H1 (cell line): Measurements from ENCODE around the gene KCNE4. TPM values are rescaled to one million over a fixed set of nuclear protein-coding genes. Genes with fewer than 3 reads are reported as not detected.

Source experiments
- CTCF ChIA-PET: fragments of 300-600 bp; sonication (Branson Sonifier 250); formaldehyde crosslinking; loops from one replicate; lab custom pipeline; 2021; ENCODE audit not compliant: partially characterized antibody; lab: Charles Lee
- POLR2A ChIA-PET: fragments of 300-600 bp; sonication (Branson Sonifier 250); formaldehyde crosslinking; loops from one replicate; lab custom pipeline; 2021; ENCODE audit warnings: inconsistent platforms; ENCODE audit not compliant: partially characterized antibody; lab: Charles Lee
- DNase-seq, 2 experiments: peaks; one replicate each; pipeline versions ENCODE4 v3.0.0 to v3.0.0-alpha.2; 2010 to 2022; ENCODE audit warnings: low spot score in 2 of 2, low read depth in 1 of 2, mixed read lengths in 1 of 2
- FAIRE-seq: peaks from 2 replicates; lab custom pipeline; 2011; peaks lifted over from hg19 to GRCh38; lab: Jason Lieb, UNC
- H2AFZ ChIP-seq: 2 replicates; pipeline ENCODE4 v1.8.1; 2012; ENCODE audit warnings: low read length, inconsistent platforms
- H2AK5ac ChIP-seq: 2 replicates; pipeline ENCODE4 v1.6.1; 2013; ENCODE audit warnings: low read depth, low read length
- H2BK120ac ChIP-seq: replicated peaks from 2 replicates; pipeline ENCODE3; 2013; ENCODE audit warnings: low read depth, low read length, inconsistent platforms
- H2BK12ac ChIP-seq: 2 replicates; pipeline ENCODE4 v1.6.1; 2013; ENCODE audit warnings: low read depth, low read length
- H2BK15ac ChIP-seq: 2 replicates; pipeline ENCODE4 v1.6.1; 2013; ENCODE audit warnings: low read length
- H2BK20ac ChIP-seq: 2 replicates; pipeline ENCODE4 v1.6.1; 2013; ENCODE audit warnings: low read length
- H2BK5ac ChIP-seq: 2 replicates; pipeline ENCODE4 v1.6.1; 2013; ENCODE audit warnings: low read depth, low read length
- H3K14ac ChIP-seq: 2 replicates; pipeline ENCODE4 v1.6.1; 2013; ENCODE audit warnings: inconsistent platforms; ENCODE audit not compliant: insufficient read length
- H3K18ac ChIP-seq: 2 replicates; pipeline ENCODE4 v1.6.1; 2013; ENCODE audit warnings: low read length; ENCODE audit errors: extremely low read depth
- H3K23ac ChIP-seq: 2 replicates; pipeline ENCODE4 v1.6.1; 2013; ENCODE audit warnings: inconsistent platforms; ENCODE audit not compliant: insufficient read length
- H3K23me2 ChIP-seq: 2 replicates; pipeline ENCODE4 v1.6.1; 2013; ENCODE audit warnings: low read depth, low read length
- H3K27ac ChIP-seq: 2 replicates; pipeline ENCODE4 v1.6.1; 2011; ENCODE audit warnings: low read depth, low read length, inconsistent platforms
- H3K27me3 ChIP-seq, 4 experiments: replicated peaks in 1 of 4; 1 replicate in 1 of 4; 2 replicates in 3 of 4; pipeline versions ENCODE4 v1.6.1 to v1.8.1; 2011 to 2013; ENCODE audit warnings: low read length in 3 of 4, mild to moderate bottlenecking in 3 of 4, inconsistent platforms in 2 of 4, mixed read lengths in 2 of 4, moderate library complexity in 1 of 4; ENCODE audit not compliant: control insufficient read depth in 3 of 4, insufficient read depth in 3 of 4; ENCODE audit errors: extremely low read depth in 1 of 4
- H3K36me3 ChIP-seq, 4 experiments: 2 replicates each; pipeline versions ENCODE4 v1.6.1 to v1.8.1; 2011 to 2013; ENCODE audit warnings: mild to moderate bottlenecking in 4 of 4, low read length in 3 of 4, moderate library complexity in 2 of 4, control low read depth in 1 of 4, inconsistent platforms in 1 of 4; ENCODE audit not compliant: insufficient read depth in 4 of 4, control insufficient read depth in 2 of 4
- H3K4ac ChIP-seq: replicated peaks from 2 replicates; pipeline ENCODE3; 2013; ENCODE audit warnings: low read length, low read depth, mixed read lengths, inconsistent platforms; ENCODE audit not compliant: insufficient read length
- H3K4me1 ChIP-seq, 4 experiments: replicated peaks in 1 of 4; 1 replicate in 1 of 4; 2 replicates in 3 of 4; pipeline versions ENCODE4 v1.6.1 to v1.8.1; 2011 to 2013; ENCODE audit warnings: low read length in 3 of 4, inconsistent platforms in 2 of 4, mixed read lengths in 1 of 4; ENCODE audit not compliant: insufficient read depth in 4 of 4, control insufficient read depth in 3 of 4
- H3K4me2 ChIP-seq, 2 experiments: 2 replicates each; pipeline versions ENCODE4 v1.6.1 to v1.8.1; 2011 to 2013; ENCODE audit warnings: low read depth in 2 of 2, low read length in 2 of 2, control low read depth in 1 of 2, inconsistent platforms in 1 of 2, mild to moderate bottlenecking in 1 of 2; ENCODE audit not compliant: insufficient read depth in 1 of 2
- H3K4me3 ChIP-seq, 4 experiments: fragments of 200-600, 300-600 bp in 1 of 4; sonication (generic), shearing (Covaris generic), sonication (Bioruptor Twin) in 1 of 4; 2 replicates each; pipeline versions ENCODE4 v1.5.1 to v1.8.1; 2011 to 2016; ENCODE audit warnings: low read length in 4 of 4, low read depth in 3 of 4, control low read depth in 2 of 4, inconsistent platforms in 2 of 4, mild to moderate bottlenecking in 2 of 4, mixed read lengths in 1 of 4, moderate library complexity in 1 of 4; ENCODE audit not compliant: insufficient read depth in 2 of 4; ENCODE audit errors: extremely low read depth in 1 of 4
- H3K56ac ChIP-seq: replicated peaks from 2 replicates; pipeline ENCODE3; 2013; ENCODE audit warnings: low read depth, mild to moderate bottlenecking, mixed read lengths, low read length, inconsistent platforms; ENCODE audit not compliant: insufficient read length
- H3K79me1 ChIP-seq: 2 replicates; pipeline ENCODE4 v1.6.1; 2013; ENCODE audit warnings: low read depth, low read length, control low read depth
- H3K79me2 ChIP-seq, 2 experiments: 2 replicates each; pipeline versions ENCODE4 v1.6.1 to v1.8.1; 2012 to 2013; ENCODE audit warnings: low read length in 2 of 2, mild to moderate bottlenecking in 2 of 2, inconsistent platforms in 1 of 2; ENCODE audit not compliant: insufficient read depth in 2 of 2, control insufficient read depth in 1 of 2
- H3K9ac ChIP-seq, 4 experiments: replicated peaks in 1 of 4; 1 replicate in 1 of 4; 2 replicates in 3 of 4; pipeline versions ENCODE4 v1.6.1 to v1.8.1; 2011 to 2013; ENCODE audit warnings: low read depth in 3 of 4, low read length in 3 of 4, control low read depth in 2 of 4, mild to moderate bottlenecking in 2 of 4, moderate library complexity in 2 of 4, inconsistent platforms in 1 of 4; ENCODE audit errors: extremely low read depth in 1 of 4
- H3K9me3 ChIP-seq, 2 experiments: 2 replicates each; pipeline versions ENCODE4 v1.6.1 to v1.8.1; 2012 to 2013; ENCODE audit warnings: mild to moderate bottlenecking in 2 of 2, moderate library complexity in 2 of 2, control low read depth in 1 of 2, inconsistent platforms in 1 of 2, low read depth in 1 of 2, low read length in 1 of 2, mixed read lengths in 1 of 2; ENCODE audit not compliant: insufficient read depth in 2 of 2
- H4K20me1 ChIP-seq, 2 experiments: replicated peaks in 1 of 2; 2 replicates each; pipeline versions ENCODE3 to v1.8.1; 2011 to 2013; ENCODE audit warnings: inconsistent platforms in 2 of 2, low read length in 2 of 2, mild to moderate bottlenecking in 1 of 2; ENCODE audit not compliant: insufficient read depth in 2 of 2, control insufficient read depth in 1 of 2
- H4K5ac ChIP-seq: 2 replicates; pipeline ENCODE4 v1.6.1; 2013; ENCODE audit warnings: low read length, low read depth, mixed read lengths, inconsistent platforms; ENCODE audit not compliant: insufficient read length
- H4K8ac ChIP-seq: 2 replicates; pipeline ENCODE4 v1.8.0; 2013; ENCODE audit warnings: mild to moderate bottlenecking, moderate library complexity, low read length, inconsistent platforms; ENCODE audit not compliant: insufficient read depth; ENCODE audit errors: extremely low read depth
- H4K91ac ChIP-seq: replicated peaks from 2 replicates; pipeline ENCODE3; 2013; ENCODE audit warnings: low read length, mixed read lengths, inconsistent platforms; ENCODE audit not compliant: insufficient read length
- BCL11A ChIP-seq, 2 experiments: IDR thresholded peaks; one replicate each; pipeline ENCODE4 v1.6.1; 2011; ENCODE audit warnings: low read depth in 2 of 2, low read length in 2 of 2, mild to moderate bottlenecking in 2 of 2
- BRCA1 ChIP-seq: IDR thresholded peaks from 2 replicates; pipeline ENCODE4 v1.6.1; 2012; ENCODE audit warnings: low read depth, low read length, improper control_type of control experiment
- EGR1 ChIP-seq: IDR thresholded peaks from 2 replicates; pipeline ENCODE4 v1.6.1; 2011; ENCODE audit warnings: low read depth, low read length, borderline replicate concordance
- EP300 ChIP-seq, 2 experiments: IDR thresholded peaks; 1 replicate in 1 of 2; 2 replicates in 1 of 2; pipeline ENCODE4 v1.6.1; 2011 to 2012; ENCODE audit warnings: low read depth in 2 of 2, low read length in 2 of 2, mild to moderate bottlenecking in 2 of 2, borderline replicate concordance in 1 of 2, inconsistent platforms in 1 of 2, moderate library complexity in 1 of 2
- GTF2F1 ChIP-seq: IDR thresholded peaks from 2 replicates; pipeline ENCODE4 v1.6.1; 2012; ENCODE audit warnings: low read depth, low read length, improper control_type of control experiment, borderline replicate concordance
- MAFK ChIP-seq: IDR thresholded peaks from 2 replicates; pipeline ENCODE4 v1.6.1; 2012; ENCODE audit warnings: low read depth, mild to moderate bottlenecking, improper control_type of control experiment, low read length
- RNF2 ChIP-seq: fragments of 200-900, 300-1000 bp; sonication (generic); IDR thresholded peaks from 2 replicates; pipeline ENCODE4 v1.7.1; 2016; ENCODE audit warnings: borderline replicate concordance, low read depth, mild to moderate bottlenecking, antibody characterized with exemption, low read length; ENCODE audit not compliant: poor library complexity, severe bottlenecking; ENCODE audit errors: missing control alignments
- SIRT6 ChIP-seq: IDR thresholded peaks from one replicate; pipeline ENCODE4 v1.7.1; 2012; ENCODE audit warnings: low read length, inconsistent platforms
- TBP ChIP-seq: IDR thresholded peaks from 2 replicates; pipeline ENCODE4 v1.6.1; 2011; ENCODE audit warnings: low read depth, low read length, improper control_type of control experiment
- ZNF274 ChIP-seq: IDR thresholded peaks from 2 replicates; pipeline ENCODE4 v1.7.0; 2012; ENCODE audit warnings: low read length, borderline replicate concordance; ENCODE audit errors: extremely low read depth
- WGBS, 2 experiments: shearing (Covaris generic) in 1 of 2; methylation state at CpG; one replicate each; pipeline versions ENCODE4 v1.1.6 to v1.1.7; 2013 to 2015; ENCODE audit warnings: low lambda C conversion rate in 2 of 2, mixed read lengths in 2 of 2, inconsistent platforms in 1 of 2, low coverage in 1 of 2, missing lambda C conversion rate in 1 of 2; ENCODE audit not compliant: insufficient replicate concordance in 2 of 2, insufficient coverage in 1 of 2, insufficient read length in 1 of 2; ENCODE audit errors: extremely low coverage in 1 of 2, missing lambda C conversion rate in 1 of 2; 5-methylcytosine and 5-hydroxymethylcytosine counted together
- polyA plus RNA-seq, 7 experiments: library from polyadenylated mRNA; depleted of rRNA in 3 of 7; stranded (reverse) in 5 of 7; unstranded in 2 of 7; fragments of >200 nt in 5 of 7; fragments of 200-250 nt in 2 of 7; gene quantifications; 1 replicate in 5 of 7; 2 replicates in 1 of 7; 4 replicates in 1 of 7; pipeline versions ENCODE4 v1.2.1 to v1.2.3, GENCODE V29; 2011 to 2013; ENCODE audit warnings: missing spikeins in 2 of 7, mixed read lengths in 2 of 7
- total RNA-seq: library from RNA; stranded (reverse); fragmentation: NEBNext Ultra II Directional; extraction: Animal tissue kit (Norgen Biotek cat#: 25700); gene quantifications from 2 replicates; pipeline ENCODE4 v1.2.1, GENCODE V29; 2021

Gene KCNE4
- total and polyA plus RNA-seq, 2 of the 8 experiments (the other 6 are each of a cell fraction or from before 2014, with no cell fraction given), result 0.08 to 0.09 TPM

- Histone ChIP-seq H3K9ac (no peak overlapping the region), H2BK120ac (peak overlapping the region; percentile 38), H4K91ac (no peak overlapping the region), H4K5ac (peak overlapping the region; percentile 14), H2BK5ac (no peak overlapping the region), H3K4ac (no peak overlapping the region), H3K36me3 (no peaks in the 10 kb centered on the region), H2BK15ac (no peak overlapping the region), H4K20me1 (no peaks in the 10 kb centered on the region), H3K4me3 (no peak overlapping the region; a peak in 1 of 8 replicates), H3K27ac (no peak overlapping the region), H3K4me1 (peaks cover 2 to 6% (median 2%) of the 10 kb centered on the region in 4 experiments; a peak in 5 of 7 replicates), H3K23me2 (no peaks in the 10 kb centered on the region; the same call in 1 of the 2 replicates), H2AFZ (peak overlapping the region; percentile 93), H3K9me3 (no peaks in the 10 kb centered on the region), H2AK5ac (no peak overlapping the region), H3K27me3 (no peaks in the 10 kb centered on the region), H3K18ac (peak overlapping the region; percentile 11; the same call in 1 of the 2 replicates), H3K79me2 (no peaks in the 10 kb centered on the region), H3K79me1 (no peaks in the 10 kb centered on the region), H3K23ac (no peak overlapping the region), H2BK20ac (no peak overlapping the region), H3K56ac (no peak overlapping the region), H2BK12ac (0 out of 2 replicates have a peak overlapping the region, but pooled peaks have one; percentile 62), H3K14ac (no peak overlapping the region), H3K4me2 (peak overlapping the region in 1 of 2 experiments; percentile 23; a peak in 1 of 4 replicates), H4K8ac (no peak overlapping the region)
- POLR2A ChIA-PET, result interaction anchor here (1.1 kb wide), 1 partner anchor 120 kb away, joined by 4 read pairs; no protein-coding TSS in a partner anchor
- CTCF ChIA-PET, result interaction anchor here (0.6 to 4.5 kb wide), 25 partner anchors 10 to 411 kb away, joined by 3 to 40 read pairs (median 3); no protein-coding TSS in a partner anchor
- WGBS, 2 experiments, result 40% methylated on average over 4 of the region's 4 CpGs; no CpG with 5 or more reads in 1 of the 2 experiments
- peak; percentile 98 for FAIRE-seq
- DNase-seq, result peak; percentile 67 to 72
- TF ChIP-seq EGR1, result no peak
- no peak for TF ChIP-seq SIRT6
- TF ChIP-seq TBP, result no peak
- TF ChIP-seq EP300 (IDR thresholded peaks at IDR 0.05; ENCODE audit: borderline replicate concordance in 1 of 2, low read depth in 2 of 2, low read length in 2 of 2), result no peak
- no peak for TF ChIP-seq GTF2F1
- TF ChIP-seq BRCA1, result no peak
- no peak for TF ChIP-seq ZNF274
- no peak for TF ChIP-seq RNF2
- TF ChIP-seq MAFK, result no peak
- TF ChIP-seq BCL11A (IDR thresholded peaks at IDR 0.05; ENCODE audit: low read depth in 2 of 2, low read length in 2 of 2), result no peak
Measured at GRCh38 chr2:223101340-223102039, 49.5 kb downstream of the KCNE4 start.
